B cell (primary cell): ENCODE results near the gene SMKR1. TPM values are rescaled to one million over a fixed set of nuclear protein-coding genes. Genes with fewer than 3 reads are reported as not detected.
"Not testable (repeated sequence)": the region's sequence is repeated elsewhere in the genome, so short reads cannot be mapped to it uniquely, and the experiment has no call there.

Experiments used
- ATAC-seq: fragments of 200-7000 bp; cut with Tn5 transposase; one replicate; pipeline ENCODE4 v1.10.0; 2021; ENCODE audit warnings: low read depth, mild to moderate bottlenecking, moderate number of reproducible peaks, moderate library complexity
- CTCF ChIA-PET: fragments of 350-600 bp; sonication (Branson Sonifier 250); formaldehyde crosslinking; loops from one replicate; lab custom pipeline; 2021; ENCODE audit warnings: antibody characterized with exemption, inconsistent platforms; lab: Charles Lee
- POLR2A ChIA-PET: fragments of 350-600 bp; sonication (Branson Sonifier 250); formaldehyde crosslinking; loops from one replicate; lab custom pipeline; 2021; ENCODE audit warnings: antibody characterized with exemption; lab: Charles Lee
- DNase-seq: peaks from one replicate; pipeline ENCODE4 v3.0.0; 2013
- H2AFZ ChIP-seq: 2 replicates; pipeline ENCODE4 v1.6.1; 2012; ENCODE audit warnings: mild to moderate bottlenecking, low read depth, low read length; ENCODE audit not compliant: insufficient read depth, poor library complexity, severe bottlenecking
- H3K27ac ChIP-seq, 2 donors: 1 replicate in 1 of 2; 2 replicates in 1 of 2; pipeline ENCODE4 v1.5.1; 2012 to 2013; ENCODE audit warnings: low read length in 2 of 2, mild to moderate bottlenecking in 2 of 2, moderate library complexity in 1 of 2
- H3K27me3 ChIP-seq, 4 experiments: fragments of 200-600 bp in 1 of 4; sonication (generic) in 1 of 4; replicated peaks in 1 of 4; 1 replicate in 2 of 4; 2 replicates in 2 of 4; pipeline versions ENCODE4 v1.6.1 to v1.7.0; 2013 to 2016; ENCODE audit warnings: low read length in 3 of 4, mild to moderate bottlenecking in 2 of 4, mixed read lengths in 1 of 4, moderate library complexity in 1 of 4; ENCODE audit not compliant: insufficient read depth in 4 of 4, control insufficient read depth in 3 of 4; ENCODE audit errors: control extremely low read depth in 1 of 4
- H3K36me3 ChIP-seq, 2 experiments: replicated peaks in 1 of 2; 1 replicate in 1 of 2; 2 replicates in 1 of 2; pipeline versions ENCODE4 v1.6.1 to v1.7.1; 2013; ENCODE audit warnings: low read length in 1 of 2; ENCODE audit not compliant: insufficient read depth in 2 of 2, control insufficient read depth in 1 of 2; ENCODE audit errors: control extremely low read depth in 1 of 2, extremely low read depth in 1 of 2
- H3K4me1 ChIP-seq, 2 donors: fragments of 200-600 bp in 1 of 2; sonication (generic) in 1 of 2; 1 replicate in 1 of 2; 2 replicates in 1 of 2; pipeline versions ENCODE4 v1.5.1 to v1.6.1; 2013 to 2017; ENCODE audit warnings: low read length in 2 of 2; ENCODE audit not compliant: control insufficient read depth in 2 of 2, insufficient read depth in 2 of 2
- H3K4me2 ChIP-seq: replicated peaks from 2 replicates; pipeline ENCODE3; 2012; ENCODE audit warnings: mild to moderate bottlenecking, low read depth, low read length; ENCODE audit not compliant: poor library complexity, severe bottlenecking
- H3K4me3 ChIP-seq, 5 experiments: fragments of 200-600 bp in 1 of 5; sonication (generic) in 1 of 5; 1 replicate in 3 of 5; 2 replicates in 2 of 5; pipeline versions ENCODE4 v1.5.1 to v1.7.0; 2011 to 2016; ENCODE audit warnings: low read length in 4 of 5, mild to moderate bottlenecking in 4 of 5, low read depth in 2 of 5, control low read depth in 1 of 5, moderate library complexity in 1 of 5; ENCODE audit not compliant: insufficient read depth in 1 of 5; ENCODE audit errors: control extremely low read depth in 1 of 5, extremely low read depth in 1 of 5
- H3K79me2 ChIP-seq: fragments of 200-600 bp; sonication (generic); one replicate; pipeline ENCODE4 v1.6.0; 2016; ENCODE audit warnings: low read length; ENCODE audit not compliant: control insufficient read depth, insufficient read depth
- H3K9ac ChIP-seq: fragments of 200-600 bp; sonication (generic); 2 replicates; pipeline ENCODE4 v1.6.1; 2017; ENCODE audit warnings: mild to moderate bottlenecking, low read length, moderate library complexity
- H3K9me3 ChIP-seq, 3 donors: one replicate each; pipeline versions ENCODE4 v1.6.1 to v1.7.1; 2013; ENCODE audit warnings: low read length in 2 of 3; ENCODE audit not compliant: control insufficient read depth in 2 of 3, insufficient read depth in 1 of 3; ENCODE audit errors: control extremely low read depth in 1 of 3
- H4K20me1 ChIP-seq: 2 replicates; pipeline ENCODE4 v1.6.0; 2012; ENCODE audit warnings: mild to moderate bottlenecking, low read length; ENCODE audit not compliant: insufficient read depth, control insufficient read depth, poor library complexity, severe bottlenecking
- H3K27ac Mint-ChIP-seq: one replicate; pipeline ENCODE4 v1.8.0; 2021; ENCODE audit warnings: mixed read lengths
- H3K27me3 Mint-ChIP-seq: one replicate; pipeline ENCODE4 v1.8.0; 2021; ENCODE audit warnings: mixed read lengths
- H3K4me1 Mint-ChIP-seq: one replicate; pipeline ENCODE4 v1.8.0; 2021; ENCODE audit warnings: mixed read lengths
- H3K4me3 Mint-ChIP-seq: one replicate; pipeline ENCODE4 v1.8.0; 2021; ENCODE audit warnings: mixed read lengths
- H3K9me3 Mint-ChIP-seq: one replicate; pipeline ENCODE4 v1.8.0; 2022; ENCODE audit warnings: mixed read lengths; ENCODE audit not compliant: insufficient read depth
- EZH2 ChIP-seq: IDR thresholded peaks from 2 replicates; pipeline ENCODE4 v1.6.1; 2012; ENCODE audit warnings: borderline replicate concordance, low read depth, mild to moderate bottlenecking, moderate library complexity, low read length; ENCODE audit not compliant: insufficient read depth, poor library complexity, severe bottlenecking
- WGBS: methylation state at CpG from one replicate; pipeline ENCODE4 v1.1.5; 2013; ENCODE audit warnings: missing lambda C conversion rate; ENCODE audit not compliant: insufficient coverage; 5-methylcytosine and 5-hydroxymethylcytosine counted together
- intact Hi-C: fragments of 100-400 bp; cut with micrococcal nuclease; formaldehyde crosslinking; loops from one replicate; pipeline ENCODE4 v1.10.0; 2022
- polyA plus RNA-seq: library from polyadenylated mRNA; depleted of rRNA; stranded (reverse); fragments of >200 nt; gene quantifications from 2 replicates; pipeline ENCODE4 v1.2.3, GENCODE V29; 2012
- total RNA-seq, 2 donors: library from RNA; stranded (reverse); fragments of 120-200 nt in 1 of 2; gene quantifications; 1 replicate in 1 of 2; 2 replicates in 1 of 2; pipeline versions ENCODE4 v1.2.3 to v1.2.4, GENCODE V29; 2013 to 2022
- TF ChIP-seq, protein P1 (sequence below): fragments of 200-600 bp; IDR thresholded peaks from one replicate; pipeline ENCODE4 v1.8.0; 2022; ENCODE audit warnings: antibody characterized with exemption, mild to moderate bottlenecking

The SMKR1 gene
- total and polyA plus RNA-seq, 2 donors (not counting 1 experiment from before 2014, with no cell fraction given), result 0.58 to 2.9 TPM

DNA sequence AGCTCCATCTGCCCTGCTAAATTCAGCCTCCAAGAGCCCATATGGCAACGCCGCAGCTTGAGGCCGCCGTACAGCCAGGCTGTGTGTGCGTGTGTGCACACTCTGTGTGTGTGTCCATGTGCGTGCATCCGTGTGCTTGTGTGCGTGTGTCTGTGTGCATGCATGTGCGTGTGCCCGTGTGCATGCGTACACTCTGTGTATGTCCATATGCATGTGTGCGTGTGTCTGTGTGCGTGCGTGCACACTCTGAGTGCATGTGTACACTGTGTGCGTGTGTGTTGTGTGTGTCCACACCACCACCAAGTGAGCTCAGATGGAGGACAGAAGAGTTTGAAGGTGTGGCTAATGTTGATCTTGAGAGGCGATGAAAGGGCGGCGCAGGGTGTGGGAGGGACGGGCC, 30.0 kb downstream of the SMKR1 start:
- ChIA-PET CTCF (interaction anchor here (1.0 kb wide), 1 partner anchor 13 kb away, joined by 4 read pairs; no protein-coding TSS in a partner anchor), POLR2A (interaction anchor here (0.5 kb wide), 1 partner anchor 204 kb away, joined by 5 read pairs; no protein-coding TSS in a partner anchor)
- H3K36me3 ChIP-seq, result no peaks in the 10 kb centered on the region
- DNase-seq (no peak), ATAC-seq (no peak)
- H3K4me1 ChIP-seq, result no peaks in the 10 kb centered on the region
- H2AFZ ChIP-seq, result no peak overlapping the region
- intact Hi-C loops, result no loop called here
- no peak for TF ChIP-seq EZH2
- TF ChIP-seq, protein P1, sequence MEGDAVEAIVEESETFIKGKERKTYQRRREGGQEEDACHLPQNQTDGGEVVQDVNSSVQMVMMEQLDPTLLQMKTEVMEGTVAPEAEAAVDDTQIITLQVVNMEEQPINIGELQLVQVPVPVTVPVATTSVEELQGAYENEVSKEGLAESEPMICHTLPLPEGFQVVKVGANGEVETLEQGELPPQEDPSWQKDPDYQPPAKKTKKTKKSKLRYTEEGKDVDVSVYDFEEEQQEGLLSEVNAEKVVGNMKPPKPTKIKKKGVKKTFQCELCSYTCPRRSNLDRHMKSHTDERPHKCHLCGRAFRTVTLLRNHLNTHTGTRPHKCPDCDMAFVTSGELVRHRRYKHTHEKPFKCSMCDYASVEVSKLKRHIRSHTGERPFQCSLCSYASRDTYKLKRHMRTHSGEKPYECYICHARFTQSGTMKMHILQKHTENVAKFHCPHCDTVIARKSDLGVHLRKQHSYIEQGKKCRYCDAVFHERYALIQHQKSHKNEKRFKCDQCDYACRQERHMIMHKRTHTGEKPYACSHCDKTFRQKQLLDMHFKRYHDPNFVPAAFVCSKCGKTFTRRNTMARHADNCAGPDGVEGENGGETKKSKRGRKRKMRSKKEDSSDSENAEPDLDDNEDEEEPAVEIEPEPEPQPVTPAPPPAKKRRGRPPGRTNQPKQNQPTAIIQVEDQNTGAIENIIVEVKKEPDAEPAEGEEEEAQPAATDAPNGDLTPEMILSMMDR, result no peak
- H3K4me1 Mint-ChIP-seq, result no peaks in the 10 kb centered on the region
- no peak overlapping the region for H3K4me2 ChIP-seq
- H3K9ac ChIP-seq, result no peak overlapping the region
- peaks cover 9% of the 10 kb centered on the region for H3K27me3 Mint-ChIP-seq
- H3K27ac ChIP-seq, result no peak overlapping the region
- no peaks in the 10 kb centered on the region for H3K9me3 Mint-ChIP-seq
- 91% methylated on average over 19 of the region's 19 CpGs for WGBS
- H3K79me2 ChIP-seq, result no peaks in the 10 kb centered on the region
- no peaks in the 10 kb centered on the region for H3K9me3 ChIP-seq
- no peak overlapping the region for H3K27ac Mint-ChIP-seq
- no peak overlapping the region for H3K4me3 Mint-ChIP-seq
- H4K20me1 ChIP-seq, result no peaks in the 10 kb centered on the region
- H3K4me3 ChIP-seq, result no peak overlapping the region
- no peaks in the 10 kb centered on the region for H3K27me3 ChIP-seq

DNA sequence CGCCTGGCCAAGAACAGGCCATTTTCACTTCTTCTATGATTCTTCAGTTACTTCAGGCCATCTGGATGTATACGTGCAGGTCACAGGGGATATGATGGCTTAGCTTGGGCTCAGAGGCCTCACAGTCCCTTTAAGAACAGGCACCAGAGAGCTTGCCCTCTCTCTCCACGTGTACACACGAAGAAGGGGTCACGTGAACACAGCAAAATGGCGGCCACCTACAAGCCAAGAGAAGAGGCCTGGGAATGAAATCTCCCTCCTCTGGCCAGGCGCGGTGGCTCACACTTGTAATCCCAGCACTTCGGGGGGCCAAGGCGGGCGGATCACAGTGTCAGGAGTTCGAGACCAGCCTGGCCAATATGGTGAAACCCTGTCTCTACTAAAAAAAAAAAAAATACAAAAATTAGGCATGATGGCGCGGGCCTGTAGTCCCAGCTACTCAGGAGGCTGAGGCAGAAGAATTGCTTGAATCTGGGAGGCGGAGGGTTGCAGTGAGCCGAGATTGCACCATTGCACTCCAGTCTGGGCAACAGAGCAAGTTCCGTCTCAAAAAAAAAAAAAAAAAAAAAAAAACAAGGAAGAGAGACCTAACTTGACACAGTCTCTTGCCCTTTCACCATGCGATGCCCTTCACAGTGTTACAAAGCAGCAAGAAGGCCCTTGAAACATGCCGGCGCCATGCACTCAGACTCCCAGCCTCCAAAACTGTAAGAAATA, 32.4 kb downstream of the SMKR1 start:
- H4K20me1 ChIP-seq, H3K9ac ChIP-seq, H3K27me3 Mint-ChIP-seq, H3K27me3 ChIP-seq, ATAC-seq, H3K4me1 ChIP-seq, DNase-seq, H3K9me3 ChIP-seq, intact Hi-C loops, H3K79me2 ChIP-seq, H3K27ac Mint-ChIP-seq, POLR2A ChIA-PET, H3K4me3 Mint-ChIP-seq, H3K4me2 ChIP-seq, H3K27ac ChIP-seq, H3K4me1 Mint-ChIP-seq, H3K4me3 ChIP-seq, H3K36me3 ChIP-seq, H3K9me3 Mint-ChIP-seq, H2AFZ ChIP-seq: not testable (repeated sequence)
- WGBS, result 87% methylated on average over 10 of the region's 20 CpGs
- CTCF ChIA-PET, result interaction anchor here (0.7 to 1.0 kb wide), 2 partner anchors 9 to 1161 kb away, joined by 3 read pairs; no protein-coding TSS in a partner anchor
